Tibial nerve (tissue), 4 donors: ENCODE results near the gene ATOSA. TPM values are rescaled to one million over a fixed set of nuclear protein-coding genes. Genes with fewer than 3 reads are reported as not detected.

ENCODE experiments used
- DNase-seq, 2 donors: peaks; one replicate each; pipeline ENCODE4 v3.0.0-alpha.2; 2019; ENCODE audit warnings: low spot score in 2 of 2
- H3K27ac ChIP-seq, 4 donors: fragments of 200-600 bp; sonication (generic) in 3 of 4; one replicate each; pipeline ENCODE4 v1.5.1; 2017 to 2019; ENCODE audit warnings: mild to moderate bottlenecking in 1 of 4
- H3K27me3 ChIP-seq, 2 donors: fragments of 200-600 bp; sonication (generic) in 1 of 2; one replicate each; pipeline versions ENCODE4 v1.5.1 to v1.6.0; 2017 to 2019
- H3K36me3 ChIP-seq, 3 donors: fragments of 200-600 bp; sonication (generic); one replicate each; pipeline ENCODE4 v1.5.1; 2018 to 2019
- H3K4me1 ChIP-seq, 4 donors: fragments of 200-600 bp; sonication (generic) in 3 of 4; one replicate each; pipeline ENCODE4 v1.5.1; 2017 to 2019
- H3K4me3 ChIP-seq, 4 donors: fragments of 200-600 bp; sonication (generic) in 3 of 4; one replicate each; pipeline ENCODE4 v1.5.1; 2017 to 2019; ENCODE audit warnings: mild to moderate bottlenecking in 1 of 4, moderate library complexity in 1 of 4
- H3K9me3 ChIP-seq, 4 donors: fragments of 200-600 bp; sonication (generic) in 3 of 4; one replicate each; pipeline ENCODE4 v1.5.1; 2017 to 2019
- CTCF ChIP-seq, 5 experiments: fragments of 200-600 bp in 3 of 5; fragments of 450-650 bp in 2 of 5; sonication (generic) in 3 of 5; IDR thresholded peaks; one replicate each; pipeline ENCODE4 v1.5.1; 2016 to 2019; ENCODE audit warnings: antibody characterized with exemption in 5 of 5, mild to moderate bottlenecking in 3 of 5, moderate library complexity in 2 of 5
- EP300 ChIP-seq, 2 donors: sonication (generic); formaldehyde crosslinking; IDR thresholded peaks; one replicate each; pipeline ENCODE4 v1.6.1; 2017; ENCODE audit warnings: antibody characterized with exemption in 2 of 2, mild to moderate bottlenecking in 1 of 2
- POLR2A ChIP-seq, 2 donors: fragments of 450-650 bp; IDR thresholded peaks; one replicate each; pipeline ENCODE4 v1.6.1; 2017; ENCODE audit warnings: antibody characterized with exemption in 2 of 2, mild to moderate bottlenecking in 2 of 2, moderate library complexity in 2 of 2
- WGBS, 2 donors: methylation state at CpG; one replicate each; pipeline ENCODE4 v1.1.5; 2018; 5-methylcytosine and 5-hydroxymethylcytosine counted together
- total RNA-seq, 4 donors: library from RNA; depleted of rRNA; stranded (reverse); fragments of >200 nt; gene quantifications; one replicate each; pipeline ENCODE4 v1.1.0, GENCODE V29; 2016

Gene ATOSA
- total RNA-seq, 4 donors from 2014 or later = 64.5 to 98.8 (median 88.5) TPM

GRCh38 chr15:52710708-52711389, 31.7 kb upstream of the ATOSA start:
- H3K4me3 ChIP-seq = no peak overlapping the region
- no peaks in the 10 kb centered on the region for H3K9me3 ChIP-seq
- H3K36me3 ChIP-seq = no peaks in the 10 kb centered on the region
- DNase-seq = no peak
- WGBS, 2 donors = 67 to 68% methylated on average over 2 of the region's 2 CpGs
- no peaks in the 10 kb centered on the region for H3K27me3 ChIP-seq
- TF ChIP-seq POLR2A (IDR thresholded peaks at IDR 0.05) = no peak
- no peak for TF ChIP-seq EP300 (IDR thresholded peaks at IDR 0.05)
- TF ChIP-seq CTCF (IDR thresholded peaks at IDR 0.05) = no peak
- no peak overlapping the region for H3K27ac ChIP-seq
- no peaks in the 10 kb centered on the region for H3K4me1 ChIP-seq

GRCh38 chr15:52710050-52710707, 31.0 kb upstream of the ATOSA start:
- no peaks in the 10 kb centered on the region for H3K9me3 ChIP-seq
- H3K27me3 ChIP-seq = no peaks in the 10 kb centered on the region
- H3K27ac ChIP-seq = no peak overlapping the region
- no peak for DNase-seq
- no peaks in the 10 kb centered on the region for H3K4me1 ChIP-seq
- no peak overlapping the region for H3K4me3 ChIP-seq
- 95 to 100% methylated on average over 1 of the region's 1 CpG for WGBS, 2 donors
- no peak for TF ChIP-seq POLR2A (IDR thresholded peaks at IDR 0.05)
- no peak for TF ChIP-seq CTCF (IDR thresholded peaks at IDR 0.05)
- no peak for TF ChIP-seq EP300 (IDR thresholded peaks at IDR 0.05)
- no peaks in the 10 kb centered on the region for H3K36me3 ChIP-seq

DNA sequence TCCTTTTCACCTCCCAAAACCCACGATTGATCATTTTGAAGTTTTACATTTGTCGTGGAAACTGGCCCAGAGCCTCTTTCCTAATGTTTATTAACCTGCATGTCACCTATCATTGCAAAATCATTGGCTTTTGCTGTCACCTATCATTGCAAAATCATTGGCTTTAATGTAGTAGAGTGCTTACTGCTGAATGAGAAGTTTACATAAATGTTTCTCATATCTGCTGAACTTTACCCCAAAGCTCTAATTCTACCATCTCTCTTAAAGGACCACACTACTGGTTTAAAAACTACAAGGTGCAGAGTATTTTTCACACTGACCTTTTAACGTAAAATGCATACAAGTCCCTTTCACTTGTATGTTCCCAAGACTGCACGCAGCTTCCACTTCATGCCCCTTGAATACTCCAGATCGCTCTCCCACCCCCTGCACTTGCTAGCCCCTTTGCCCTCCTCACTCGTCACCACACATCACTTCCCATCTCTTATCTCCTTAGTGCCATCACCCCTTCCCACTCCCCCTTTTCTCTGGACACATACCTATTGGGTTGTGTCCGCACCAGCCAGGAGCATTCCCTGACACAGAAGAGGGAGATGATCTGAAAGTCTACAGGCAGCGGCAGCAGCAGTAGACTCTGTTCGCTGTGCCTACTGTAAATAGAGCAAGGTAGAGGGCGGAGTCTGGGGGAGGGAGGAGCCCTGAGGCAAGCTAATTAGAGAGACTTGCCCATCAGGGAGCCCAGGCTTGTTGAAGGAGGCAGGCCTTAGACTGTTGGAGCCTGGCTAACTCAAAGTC, 30.2 kb upstream of the ATOSA start:
- no peaks in the 10 kb centered on the region for H3K27me3 ChIP-seq
- TF ChIP-seq EP300 (IDR thresholded peaks at IDR 0.05) (no peak), POLR2A (IDR thresholded peaks at IDR 0.05) (no peak), CTCF (IDR thresholded peaks at IDR 0.05) (no peak)
- H3K4me1 ChIP-seq = no peaks in the 10 kb centered on the region
- WGBS, 2 donors = 57 to 63% methylated on average over 10 of the region's 10 CpGs
- no peak overlapping the region for H3K27ac ChIP-seq
- H3K36me3 ChIP-seq = no peaks in the 10 kb centered on the region
- DNase-seq = no peak
- H3K4me3 ChIP-seq = no peak overlapping the region
- no peaks in the 10 kb centered on the region for H3K9me3 ChIP-seq

GRCh38 chr15:52706091-52706490, 26.9 kb upstream of the ATOSA start:
- Histone ChIP-seq H3K4me3 (no peak overlapping the region), H3K4me1 (no peaks in the 10 kb centered on the region), H3K27me3 (no peaks in the 10 kb centered on the region), H3K36me3 (no peaks in the 10 kb centered on the region), H3K9me3 (no peaks in the 10 kb centered on the region), H3K27ac (no peak overlapping the region)
- TF ChIP-seq EP300 (IDR thresholded peaks at IDR 0.05) = no peak
- TF ChIP-seq CTCF (IDR thresholded peaks at IDR 0.05) = no peak
- no peak for TF ChIP-seq POLR2A (IDR thresholded peaks at IDR 0.05)
- DNase-seq = no peak
- WGBS, 2 donors = 41 to 44% methylated on average over 1 of the region's 1 CpG

DNA sequence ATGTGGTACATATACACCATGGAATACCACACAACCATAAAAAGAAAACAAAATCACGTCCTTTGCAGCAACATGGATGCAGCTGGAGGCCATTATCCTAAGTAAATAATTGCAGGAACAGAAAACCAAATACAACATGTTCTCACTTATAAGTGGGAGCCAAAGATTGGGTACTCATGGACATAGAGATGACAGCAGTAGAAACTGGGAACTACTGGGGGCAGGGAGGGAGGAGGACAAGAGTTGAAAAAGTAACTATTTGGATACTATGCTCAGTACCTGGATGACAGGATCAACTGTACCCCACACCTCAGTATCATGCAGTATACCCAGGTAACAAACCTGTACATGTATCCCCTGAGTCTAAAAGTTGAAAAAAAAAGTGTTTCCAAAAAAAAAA, 23.2 kb upstream of the ATOSA start:
- H3K4me1 ChIP-seq = no peaks in the 10 kb centered on the region
- no peak for TF ChIP-seq EP300 (IDR thresholded peaks at IDR 0.05)
- TF ChIP-seq POLR2A (IDR thresholded peaks at IDR 0.05) = no peak
- TF ChIP-seq CTCF (IDR thresholded peaks at IDR 0.05) = no peak
- 62 to 73% methylated on average over 1 of the region's 1 CpG for WGBS, 2 donors
- no peak overlapping the region for H3K27ac ChIP-seq
- no peaks in the 10 kb centered on the region for H3K27me3 ChIP-seq
- H3K9me3 ChIP-seq = no peaks in the 10 kb centered on the region
- no peak for DNase-seq
- no peak overlapping the region for H3K4me3 ChIP-seq
- H3K36me3 ChIP-seq = no peaks in the 10 kb centered on the region
